OCI-LY1 (cell line): ENCODE measurements around the gene RBKS.
"Not testable (repeated sequence)": the region's sequence is repeated elsewhere in the genome, so short reads cannot be mapped to it uniquely, and the experiment has no call there.

Experiments used
- CTCF ChIP-seq: fragments of 200-600 bp; sonication (generic), shearing (Covaris generic); IDR thresholded peaks from 2 replicates; pipeline ENCODE4 v1.5.1; 2017; ENCODE audit warnings: mild to moderate bottlenecking, antibody characterized with exemption, low read length, moderate library complexity, mixed read lengths
- EZH2 ChIP-seq: fragments of 200-600 bp; sonication (generic), shearing (Covaris generic); IDR thresholded peaks from 2 replicates; pipeline ENCODE4 v1.8.0; 2017; ENCODE audit warnings: borderline replicate concordance, mixed run types, mild to moderate bottlenecking, antibody characterized with exemption, low read length, moderate library complexity, mixed read lengths

- TF ChIP-seq CTCF, EZH2: not testable (repeated sequence)
Observed at GRCh38 chr2:27745494-27745893, 144.7 kb downstream of the RBKS start.
